ENCODE measurements around the gene HCN1.

The HCN1 gene

DNA sequence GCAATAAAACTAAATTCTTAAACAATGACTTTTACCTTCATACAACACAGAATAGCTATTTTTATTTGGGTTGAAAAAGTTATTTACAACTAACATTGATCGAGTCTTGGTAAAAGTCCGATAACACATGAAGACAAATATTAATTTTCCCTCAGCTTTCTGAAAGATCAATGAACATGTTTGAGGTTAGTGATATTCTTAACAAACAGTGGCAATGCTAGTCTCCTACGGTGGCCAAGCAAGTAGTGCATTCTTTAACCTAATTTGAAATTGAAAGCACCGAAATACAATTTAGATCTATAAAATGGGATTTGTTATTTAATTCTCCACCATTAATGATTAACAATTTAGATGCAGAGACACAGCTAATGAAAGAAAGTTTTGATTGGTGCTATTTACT is 435.1 kb downstream of the HCN1 start:
- no peaks in the 10 kb centered on the region for H3K27me3 ChIP-seq (ENCODE audit: insufficient read depth, low read length)
- no peaks in the 10 kb centered on the region for H3K79me2 ChIP-seq (ENCODE audit: control insufficient read depth, insufficient read depth, low read length, unreplicated experiment)
- no peak overlapping the region for H3K27ac ChIP-seq (ENCODE audit: low read depth, low read length)
- no peak overlapping the region for H3K4me3 ChIP-seq (ENCODE audit: low read depth, low read length)
- no peaks in the 10 kb centered on the region for H3K36me3 ChIP-seq (ENCODE audit: insufficient read depth, low read length)
- H3K4me1 ChIP-seq (ENCODE audit: control insufficient read depth, insufficient read depth, low read length, unreplicated experiment), result no peaks in the 10 kb centered on the region
- H2AFZ ChIP-seq (ENCODE audit: low read length, unreplicated experiment), result no peak overlapping the region

- H3K79me2 ChIP-seq (ENCODE audit: control insufficient read depth, insufficient read depth, low read length, unreplicated experiment), result no peaks in the 10 kb centered on the region
- no peak overlapping the region for H2AFZ ChIP-seq (ENCODE audit: low read length, unreplicated experiment)
- H3K27me3 ChIP-seq (ENCODE audit: insufficient read depth, low read length), result no peaks in the 10 kb centered on the region
- H3K4me1 ChIP-seq (ENCODE audit: control insufficient read depth, insufficient read depth, low read length, unreplicated experiment), result no peaks in the 10 kb centered on the region
- H3K27ac ChIP-seq (ENCODE audit: low read depth, low read length), result no peak overlapping the region
- H3K4me3 ChIP-seq (ENCODE audit: low read depth, low read length), result no peak overlapping the region
- H3K36me3 ChIP-seq (ENCODE audit: insufficient read depth, low read length), result no peaks in the 10 kb centered on the region
These were observed 435.9 kb downstream of the HCN1 start for GRCh38 chr5:45260292-45260691.

GRCh38 chr5:45252978-45253377 is 443.2 kb downstream of the HCN1 start:
- no peaks in the 10 kb centered on the region for H3K36me3 ChIP-seq (ENCODE audit: insufficient read depth, low read length)
- no peaks in the 10 kb centered on the region for H3K79me2 ChIP-seq (ENCODE audit: control insufficient read depth, insufficient read depth, low read length, unreplicated experiment)
- no peak overlapping the region for H2AFZ ChIP-seq (ENCODE audit: low read length, unreplicated experiment)
- no peaks in the 10 kb centered on the region for H3K27me3 ChIP-seq (ENCODE audit: insufficient read depth, low read length)
- H3K4me1 ChIP-seq (ENCODE audit: control insufficient read depth, insufficient read depth, low read length, unreplicated experiment), result no peaks in the 10 kb centered on the region
- H3K4me3 ChIP-seq (ENCODE audit: low read depth, low read length), result no peak overlapping the region
- no peak overlapping the region for H3K27ac ChIP-seq (ENCODE audit: low read depth, low read length)

GRCh38 chr5:45252541-45252940 is 443.6 kb downstream of the HCN1 start:
- Histone ChIP-seq H3K36me3 (ENCODE audit: insufficient read depth, low read length) (no peaks in the 10 kb centered on the region), H3K27ac (ENCODE audit: low read depth, low read length) (no peak overlapping the region), H3K4me3 (ENCODE audit: low read depth, low read length) (no peak overlapping the region), H3K4me1 (ENCODE audit: control insufficient read depth, insufficient read depth, low read length, unreplicated experiment) (no peaks in the 10 kb centered on the region), H3K27me3 (ENCODE audit: insufficient read depth, low read length) (no peaks in the 10 kb centered on the region), H2AFZ (ENCODE audit: low read length, unreplicated experiment) (no peak overlapping the region), H3K79me2 (ENCODE audit: control insufficient read depth, insufficient read depth, low read length, unreplicated experiment) (no peaks in the 10 kb centered on the region)

GRCh38 chr5:45225571-45226031 is 470.6 kb downstream of the HCN1 start:
- no peak overlapping the region for H3K4me3 ChIP-seq (ENCODE audit: low read depth, low read length)
- no peaks in the 10 kb centered on the region for H3K27me3 ChIP-seq (ENCODE audit: insufficient read depth, low read length)
- H3K79me2 ChIP-seq (ENCODE audit: control insufficient read depth, insufficient read depth, low read length, unreplicated experiment), result no peaks in the 10 kb centered on the region
- no peaks in the 10 kb centered on the region for H3K4me1 ChIP-seq (ENCODE audit: control insufficient read depth, insufficient read depth, low read length, unreplicated experiment)
- no peaks in the 10 kb centered on the region for H3K36me3 ChIP-seq (ENCODE audit: insufficient read depth, low read length)
- H2AFZ ChIP-seq (ENCODE audit: low read length, unreplicated experiment), result no peak overlapping the region
- no peak overlapping the region for H3K27ac ChIP-seq (ENCODE audit: low read depth, low read length)

DNA sequence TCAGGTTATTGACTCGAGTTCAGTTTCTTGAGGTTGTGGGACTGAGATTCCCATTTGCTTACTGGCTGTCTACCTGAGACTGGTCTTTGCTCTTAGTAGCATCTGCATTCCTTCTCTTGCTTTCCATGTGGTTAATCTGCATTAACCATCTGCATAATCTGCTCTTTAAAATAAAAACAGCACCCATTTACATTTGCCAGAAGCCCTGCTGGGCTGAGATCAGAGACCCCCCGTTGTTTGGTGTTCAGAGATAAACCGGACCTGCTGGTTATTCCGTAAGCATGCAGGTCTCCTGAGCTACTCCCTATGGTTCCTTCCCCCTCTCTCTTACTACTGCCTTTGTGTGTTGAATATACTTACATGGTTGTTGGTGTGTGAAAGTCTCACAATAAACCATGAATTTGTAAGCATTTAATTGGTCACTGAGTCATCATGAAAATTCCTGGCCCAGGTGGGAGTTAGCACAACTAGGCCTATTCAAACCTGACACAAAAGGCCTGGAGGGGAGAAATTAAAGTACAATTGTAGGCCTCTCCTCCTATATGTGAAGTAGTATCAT is 490.7 kb downstream of the HCN1 start:
- no peaks in the 10 kb centered on the region for H3K27me3 ChIP-seq (ENCODE audit: insufficient read depth, low read length)
- H2AFZ ChIP-seq (ENCODE audit: low read length, unreplicated experiment), result no peak overlapping the region
- no peaks in the 10 kb centered on the region for H3K4me1 ChIP-seq (ENCODE audit: control insufficient read depth, insufficient read depth, low read length, unreplicated experiment)
- no peaks in the 10 kb centered on the region for H3K36me3 ChIP-seq (ENCODE audit: insufficient read depth, low read length)
- H3K79me2 ChIP-seq (ENCODE audit: control insufficient read depth, insufficient read depth, low read length, unreplicated experiment), result no peaks in the 10 kb centered on the region
- H3K4me3 ChIP-seq (ENCODE audit: low read depth, low read length), result no peak overlapping the region
- no peak overlapping the region for H3K27ac ChIP-seq (ENCODE audit: low read depth, low read length)
